GM21717 (cell line): ENCODE results near the gene P4HB.

Source experiments
- ATAC-seq: cut with Tn5 transposase; IDR thresholded peaks from one replicate; pipeline ENCODE4 v1.9.1; 2021; ENCODE audit warnings: mild to moderate bottlenecking, moderate library complexity; ENCODE audit not compliant: unreplicated experiment

The P4HB gene

DNA sequence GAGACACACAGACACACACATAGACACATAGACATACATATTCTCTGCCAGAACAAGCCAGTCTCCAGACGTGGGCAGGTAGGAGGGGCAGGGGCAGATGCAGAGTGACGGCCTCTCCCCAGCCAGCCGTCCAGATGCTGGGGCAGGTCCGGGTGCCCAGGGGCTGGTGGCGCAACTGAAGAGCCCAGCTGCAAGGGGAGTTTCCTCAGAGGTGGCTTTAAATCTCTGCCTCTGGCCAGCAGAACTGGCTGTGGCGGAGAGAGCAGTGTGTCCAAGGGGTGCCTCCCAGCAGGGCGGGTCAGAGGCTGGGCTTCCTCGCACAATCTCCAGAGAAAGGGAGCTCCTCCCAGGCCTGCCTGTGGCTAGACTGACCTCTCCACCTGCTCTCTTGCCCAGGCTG, 65.8 kb downstream of the P4HB start:
- ATAC-seq = no peak

DNA sequence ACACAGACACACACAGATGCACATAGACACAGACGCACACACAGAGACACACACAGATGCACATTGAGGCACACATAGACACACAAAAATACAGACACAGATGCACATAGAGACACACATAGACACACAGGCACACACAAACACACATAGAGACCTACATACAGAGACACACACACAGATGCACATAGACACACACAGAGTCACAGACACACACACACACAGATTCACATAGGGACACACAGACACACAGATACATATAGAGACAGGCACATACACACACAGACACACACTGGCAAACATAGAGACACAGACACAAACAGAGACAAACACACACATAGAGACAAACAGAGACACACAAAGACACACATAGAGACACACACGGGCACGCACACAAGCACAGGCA, 66.3 kb downstream of the P4HB start:
- ATAC-seq = no peak
